Femur (tissue), 1 donor: ENCODE results near the gene KLHL29.
A peak's percentile ranks its signal among the peaks of the same experiment; 100 is the strongest.

Experiments
- DNase-seq: peaks from one replicate; pipeline ENCODE4 v3.0.0-alpha.2; 2017

KLHL29 gene

DNA sequence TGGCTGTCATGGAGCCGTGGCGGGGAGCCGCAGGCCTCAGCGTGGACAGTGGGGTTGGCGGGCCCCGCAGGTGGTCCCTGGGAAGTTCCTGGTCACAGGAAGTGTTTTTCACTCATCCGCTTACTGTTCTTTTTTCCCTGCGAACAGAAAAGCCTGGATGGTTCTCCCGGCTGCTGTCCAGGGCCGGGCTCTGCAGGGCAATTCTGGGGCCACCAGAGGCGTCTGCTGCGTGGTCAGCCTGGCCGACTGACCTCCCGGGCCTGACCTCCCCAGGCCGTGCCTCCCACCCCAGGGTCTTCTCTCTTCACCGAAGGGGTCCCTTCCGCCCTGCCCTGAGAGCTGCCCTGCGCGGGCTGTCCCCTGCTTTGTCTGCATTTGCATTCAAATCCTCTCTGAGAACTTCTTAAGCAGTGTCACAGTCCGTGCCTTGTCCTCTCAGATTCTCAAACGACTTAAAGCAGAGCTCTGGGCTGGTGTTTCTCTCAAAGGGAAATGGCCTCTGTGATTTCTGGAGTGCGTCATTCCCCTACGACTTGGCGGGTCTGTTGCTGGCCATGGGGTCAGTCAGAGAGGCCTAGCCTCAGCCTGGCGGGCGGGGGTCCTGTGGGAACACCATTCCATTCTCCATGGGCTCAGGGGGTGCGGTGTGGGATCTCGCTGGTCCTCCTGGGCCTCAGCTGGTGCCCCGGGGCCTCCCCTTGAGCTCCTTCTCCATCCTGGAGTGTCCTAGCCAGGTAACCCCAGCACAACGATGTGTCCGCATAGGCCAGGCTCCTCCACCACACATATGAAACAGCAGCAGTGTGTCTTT, 38.3 kb downstream of the KLHL29 start:
- DNase-seq, result peak; percentile 8

GRCh38 chr2:23423873-23424680, 39.1 kb downstream of the KLHL29 start:
- DNase-seq, result peak; percentile 8

GRCh38 chr2:23425338-23425871, 40.4 kb downstream of the KLHL29 start:
- peak; percentile 13 for DNase-seq

- peak; percentile 6 for DNase-seq
Observed at GRCh38 chr2:23425885-23426262, 40.9 kb downstream of the KLHL29 start.

GRCh38 chr2:23426263-23426905, 41.4 kb downstream of the KLHL29 start:
- peak; percentile 46 for DNase-seq

DNA sequence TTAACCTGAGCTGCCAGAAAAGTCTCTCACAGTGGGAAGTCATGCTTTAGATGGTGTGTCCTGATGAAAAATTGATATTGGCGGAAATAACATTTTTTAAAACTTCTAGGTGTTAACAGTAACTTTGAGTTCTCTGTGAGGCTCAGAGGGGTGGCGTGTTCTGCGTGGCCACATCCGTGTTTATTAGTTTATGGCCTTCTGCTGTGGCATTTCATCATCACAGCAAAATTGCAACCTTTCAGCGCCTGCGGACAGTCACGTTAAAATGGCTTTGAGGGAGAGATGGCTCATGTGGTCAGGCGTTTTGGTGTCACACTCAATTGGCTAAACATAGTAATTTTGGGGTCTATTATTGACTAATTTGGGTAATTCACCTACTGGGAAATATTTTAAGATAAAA, 42.4 kb downstream of the KLHL29 start:
- DNase-seq, result peak; percentile 10

GRCh38 chr2:23427976-23428375, 43.0 kb downstream of the KLHL29 start:
- DNase-seq, result peak; percentile 37

DNA sequence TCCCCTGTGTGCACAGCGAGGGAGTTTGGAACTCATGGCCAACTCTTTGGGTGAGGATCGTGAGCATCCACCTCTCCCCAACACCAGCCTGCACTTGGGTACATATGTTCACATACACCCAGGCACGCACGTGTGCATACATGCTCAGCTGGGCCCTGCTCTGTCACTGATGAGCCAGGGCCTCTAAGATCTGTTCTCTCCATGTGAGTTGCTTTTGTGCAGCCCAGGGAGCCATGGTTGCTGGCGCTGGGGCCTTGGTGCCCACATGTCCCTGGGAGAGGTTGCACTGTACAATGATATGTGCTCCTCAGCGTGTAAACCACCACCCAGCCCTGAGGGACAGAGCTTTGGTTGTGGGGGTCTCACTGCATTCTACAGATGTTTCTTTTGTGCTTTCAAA, 44.1 kb downstream of the KLHL29 start:
- DNase-seq, result peak; percentile 10

DNA sequence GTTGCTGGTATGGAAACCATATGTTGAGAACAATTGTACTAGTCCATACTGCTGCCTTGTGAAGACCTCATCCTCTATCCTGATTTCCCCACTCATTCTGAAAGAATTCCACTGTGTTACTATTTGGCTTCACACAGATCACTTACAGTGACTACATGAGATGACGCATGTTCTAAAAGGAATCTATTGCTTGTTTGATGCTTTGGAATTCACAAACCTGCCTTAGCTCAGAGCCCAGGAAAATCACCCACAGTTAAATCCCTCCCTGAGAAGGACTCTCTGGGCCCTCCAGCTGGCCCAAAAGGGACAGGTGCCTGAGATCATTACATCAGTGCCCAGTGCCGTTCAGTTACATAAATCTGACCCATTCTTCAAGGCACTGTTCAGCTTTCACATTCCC, 45.3 kb downstream of the KLHL29 start:
- DNase-seq, result peak; percentile 3

DNA sequence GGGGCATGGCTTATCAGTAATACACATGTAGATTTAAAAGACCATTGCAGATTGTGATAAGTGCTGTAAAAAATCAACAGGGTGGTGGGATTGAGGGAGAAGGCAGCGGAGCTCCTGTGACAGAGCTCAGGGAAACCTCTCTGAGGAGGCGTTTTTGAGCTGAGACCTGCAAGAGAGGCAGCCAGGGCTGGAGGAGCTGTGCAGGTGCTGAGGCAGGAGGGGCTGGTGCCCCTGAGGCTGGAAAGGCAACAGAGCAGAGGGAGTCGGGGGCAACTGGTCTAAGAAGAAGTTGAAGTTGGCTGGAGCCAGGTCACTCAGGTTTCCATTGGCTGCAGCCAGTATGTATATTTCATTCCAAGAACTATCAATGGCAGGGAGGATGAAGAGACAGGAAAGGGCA, 47.6 kb downstream of the KLHL29 start:
- DNase-seq, result peak; percentile 13

GRCh38 chr2:23433282-23433681, 48.3 kb downstream of the KLHL29 start:
- no peak for DNase-seq

DNA sequence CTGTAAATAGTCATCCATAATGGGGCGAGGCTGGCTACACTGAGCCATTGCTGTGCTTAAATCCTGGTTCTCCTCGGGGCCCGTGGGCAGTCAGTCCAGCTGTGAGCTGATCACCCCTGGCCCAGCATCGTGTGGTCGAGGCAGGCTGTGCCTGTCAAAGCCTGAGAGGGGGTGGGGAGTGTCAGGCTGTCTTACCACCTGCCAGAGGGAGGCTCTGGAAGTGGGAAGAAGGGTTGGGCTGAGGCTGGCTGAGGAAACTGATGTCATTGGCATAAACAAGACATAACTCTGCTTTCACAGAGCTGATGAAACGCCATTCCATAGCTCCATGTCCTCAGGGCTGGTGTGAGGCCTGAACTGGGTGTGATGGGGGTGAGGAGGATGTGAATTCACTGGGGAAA, 49.7 kb downstream of the KLHL29 start:
- DNase-seq, result peak; percentile 10

GRCh38 chr2:23435250-23436035, 50.5 kb downstream of the KLHL29 start:
- peak; percentile 9 for DNase-seq

GRCh38 chr2:23436346-23437098, 51.5 kb downstream of the KLHL29 start:
- DNase-seq, result peak; percentile 21

DNA sequence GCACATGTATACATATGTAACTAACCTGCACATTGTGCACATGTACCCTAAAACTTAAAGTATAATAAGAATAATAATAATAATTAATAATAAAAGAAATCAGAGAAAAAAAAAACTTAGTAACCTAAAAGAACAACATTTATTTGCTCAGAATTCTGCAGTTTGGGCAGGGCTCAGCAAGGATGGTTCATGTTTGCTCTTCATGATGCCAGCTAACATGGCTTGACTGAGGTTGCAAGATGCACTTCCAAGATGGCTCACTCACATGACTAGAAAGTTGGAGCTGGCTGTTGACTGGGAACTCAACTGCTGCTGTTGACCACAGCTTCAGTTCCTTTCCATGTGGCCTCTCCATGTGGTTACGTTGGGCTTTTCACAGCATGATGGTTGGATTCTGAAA, 56.4 kb downstream of the KLHL29 start:
- no peak for DNase-seq

DNA sequence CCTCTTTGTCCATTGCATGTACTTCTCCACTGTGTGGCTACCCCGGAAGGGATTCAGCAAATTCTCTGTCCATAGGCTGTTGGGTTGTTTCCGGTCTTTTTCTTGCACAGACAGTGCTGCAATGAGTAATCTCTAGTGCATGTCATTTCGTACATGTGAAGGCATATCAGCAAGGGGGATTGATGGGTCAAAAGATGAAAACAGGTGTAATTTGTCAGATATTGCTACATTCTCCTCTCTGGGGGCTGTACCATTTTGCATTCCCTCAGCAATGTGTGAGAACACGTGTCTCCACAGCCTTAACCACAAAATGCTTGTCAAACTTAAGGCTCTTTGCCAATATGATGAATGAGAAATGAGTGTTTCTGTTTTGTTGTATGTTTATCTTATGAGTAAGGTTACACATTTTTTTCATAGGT, 60.5 kb downstream of the KLHL29 start:
- DNase-seq, result no peak

GRCh38 chr2:23446916-23447315, 61.9 kb downstream of the KLHL29 start:
- DNase-seq, result no peak

GRCh38 chr2:23447405-23447804, 62.4 kb downstream of the KLHL29 start:
- no peak for DNase-seq

GRCh38 chr2:23448906-23449305, 63.9 kb downstream of the KLHL29 start:
- no peak for DNase-seq

DNA sequence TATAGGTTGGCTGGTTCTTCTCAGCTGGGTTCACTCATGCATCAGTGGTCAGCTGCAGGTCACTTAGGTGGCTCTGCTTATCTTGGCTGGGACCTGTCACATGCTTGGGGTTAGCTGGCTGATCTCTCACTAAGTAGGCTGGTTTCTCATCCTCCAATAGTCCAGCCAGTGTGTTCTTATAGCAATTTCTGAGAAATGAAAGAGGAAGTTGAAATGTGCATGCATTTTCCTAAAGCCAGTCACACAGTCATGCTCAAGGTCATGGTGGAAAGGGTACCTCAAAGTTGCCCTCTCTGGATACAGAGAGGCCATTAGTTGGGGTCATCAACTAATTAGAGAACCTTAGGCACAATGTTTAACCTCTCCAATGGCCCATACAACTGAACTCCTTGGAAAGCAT, 64.4 kb downstream of the KLHL29 start:
- DNase-seq, result no peak

DNA sequence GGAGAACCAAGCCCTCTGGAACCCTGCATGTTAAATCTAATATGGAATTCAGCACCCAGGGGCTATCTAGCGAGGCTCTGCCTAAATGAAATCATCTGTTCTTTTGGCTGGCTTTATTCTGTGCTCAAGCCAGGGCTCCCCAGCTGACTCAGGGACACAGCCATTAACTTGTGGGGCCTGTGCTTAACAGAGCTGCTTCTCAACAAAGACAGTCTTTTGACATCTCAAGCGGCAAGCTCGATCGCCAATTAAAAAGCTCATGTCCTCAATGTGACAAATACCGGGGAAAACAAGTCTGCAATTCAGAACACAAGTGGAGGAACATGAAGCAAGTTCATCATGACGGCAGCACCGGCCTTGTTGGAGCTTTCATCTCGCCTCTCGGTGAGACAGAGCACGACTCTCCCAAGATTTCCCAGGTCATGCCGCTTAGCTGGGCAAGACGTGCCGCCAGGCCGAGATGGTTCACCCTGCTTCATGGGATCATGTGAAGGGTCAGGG, 64.9 kb downstream of the KLHL29 start:
- DNase-seq, result no peak

GRCh38 chr2:23452372-23452771, 67.4 kb downstream of the KLHL29 start:
- DNase-seq, result no peak
